GM13977 (cell line): ENCODE measurements around the gene ZNF783.

Experiments
- DNase-seq: peaks from one replicate; pipeline ENCODE4 v3.0.0; 2012; ENCODE audit warnings: low spot score
- CTCF ChIP-seq: IDR thresholded peaks from 2 replicates; pipeline ENCODE4 v1.5.1; 2012; ENCODE audit warnings: mild to moderate bottlenecking, control low read depth; ENCODE audit not compliant: insufficient read depth; ENCODE audit errors: extremely low read depth, missing control alignments
- in situ Hi-C: fragments of 300-500 bp; cut with MboI; formaldehyde crosslinking; loops from one replicate; pipeline ENCODE4 v1.12.0; 2022; ENCODE audit warnings: low sequenced_read_pairs, low pct_unique_long_range_greater_than_20kb, mixed read lengths, inconsistent platforms; ENCODE audit not compliant: unreplicated experiment

ZNF783 gene

GRCh38 chr7:149280661-149281507 is 18.9 kb downstream of the ZNF783 start:
- in situ Hi-C loops, result no loop called here
- no peak for DNase-seq
- no peak for TF ChIP-seq CTCF

GRCh38 chr7:149281508-149282330 is 19.7 kb downstream of the ZNF783 start:
- no peak for TF ChIP-seq CTCF
- in situ Hi-C loops, result no loop called here

GRCh38 chr7:149282331-149282655 is 20.3 kb downstream of the ZNF783 start:
- DNase-seq, result no peak
- in situ Hi-C loops, result no loop called here
- no peak for TF ChIP-seq CTCF

More at GRCh38 chr7:149281508-149282330, 19.7 kb downstream of the ZNF783 start:
- no peak for DNase-seq

GRCh38 chr7:149283321-149283720 is 21.3 kb downstream of the ZNF783 start:
- DNase-seq, result no peak
- in situ Hi-C loops, result no loop called here
- TF ChIP-seq CTCF, result no peak

- in situ Hi-C loops, result no loop called here
- no peak for TF ChIP-seq CTCF
- DNase-seq, result no peak
Observed at GRCh38 chr7:149284343-149284742, 22.3 kb downstream of the ZNF783 start.

GRCh38 chr7:149284850-149285585 is 23.0 kb downstream of the ZNF783 start:
- DNase-seq, result peak; percentile 99
- TF ChIP-seq CTCF, result peak; percentile 25
- in situ Hi-C loops, result no loop called here
